Esophagus muscularis mucosa (tissue), 3 donors: ENCODE results near the gene ZC3H7A.

Source experiments
- POLR2A ChIP-seq: fragments of 450-650 bp; IDR thresholded peaks from one replicate; pipeline ENCODE4 v1.6.1; 2017; ENCODE audit warnings: antibody characterized with exemption, moderate library complexity, mild to moderate bottlenecking, low read depth
- POLR2AphosphoS5 ChIP-seq, 2 donors: sonication (generic); formaldehyde crosslinking; IDR thresholded peaks; one replicate each; pipeline ENCODE4 v1.6.1; 2017; ENCODE audit warnings: antibody characterized with exemption in 2 of 2
- TF ChIP-seq, protein P1 (sequence below), 3 experiments: fragments of 200-600 bp in 2 of 3; fragments of 450-650 bp in 1 of 3; sonication (generic) in 2 of 3; IDR thresholded peaks; one replicate each; pipeline ENCODE4 v1.5.1; 2017 to 2019; ENCODE audit warnings: antibody characterized with exemption in 3 of 3, mild to moderate bottlenecking in 2 of 3, moderate library complexity in 1 of 3

DNA sequence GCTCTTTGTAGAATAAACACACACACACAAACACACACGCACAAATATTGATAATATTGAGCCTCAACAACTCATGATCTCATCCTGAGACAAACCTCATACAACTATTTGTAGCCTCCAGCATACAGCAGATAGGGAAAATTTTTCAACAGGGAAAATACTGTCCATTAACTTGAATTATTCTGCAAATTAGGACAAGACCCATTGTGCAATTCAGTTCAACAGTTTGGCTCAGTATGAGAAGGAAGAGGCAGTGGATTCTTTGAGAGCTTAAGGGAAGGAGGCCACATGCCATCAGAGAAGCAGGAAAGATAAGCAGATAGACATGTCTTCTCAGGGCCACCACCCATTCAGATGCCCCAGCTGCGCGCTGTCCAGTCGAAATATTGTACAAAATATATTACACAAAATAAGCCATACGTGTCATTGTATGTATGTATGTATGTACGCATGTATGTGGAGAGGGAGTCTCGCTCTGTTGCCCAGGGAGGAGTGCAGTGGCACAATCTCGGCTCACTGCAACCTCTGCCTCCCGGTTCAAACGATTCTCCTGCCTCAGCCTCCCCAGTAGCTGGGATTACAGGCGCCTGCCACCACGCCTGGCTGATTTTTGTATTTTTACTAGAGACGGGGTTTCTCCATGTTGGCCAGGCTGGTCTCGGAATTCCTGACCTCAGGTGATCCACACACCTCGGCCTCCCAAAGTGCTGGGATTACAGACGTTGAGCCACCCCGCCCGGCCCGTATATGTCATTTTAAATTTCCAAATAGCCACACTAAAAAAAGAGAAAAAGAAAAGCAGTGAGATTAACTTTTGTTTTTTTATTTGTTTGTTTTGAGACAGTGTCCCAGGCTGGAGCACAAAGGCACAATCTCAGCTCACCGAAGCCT, 1.8 kb downstream of the ZC3H7A start:
- TF ChIP-seq, protein P1, sequence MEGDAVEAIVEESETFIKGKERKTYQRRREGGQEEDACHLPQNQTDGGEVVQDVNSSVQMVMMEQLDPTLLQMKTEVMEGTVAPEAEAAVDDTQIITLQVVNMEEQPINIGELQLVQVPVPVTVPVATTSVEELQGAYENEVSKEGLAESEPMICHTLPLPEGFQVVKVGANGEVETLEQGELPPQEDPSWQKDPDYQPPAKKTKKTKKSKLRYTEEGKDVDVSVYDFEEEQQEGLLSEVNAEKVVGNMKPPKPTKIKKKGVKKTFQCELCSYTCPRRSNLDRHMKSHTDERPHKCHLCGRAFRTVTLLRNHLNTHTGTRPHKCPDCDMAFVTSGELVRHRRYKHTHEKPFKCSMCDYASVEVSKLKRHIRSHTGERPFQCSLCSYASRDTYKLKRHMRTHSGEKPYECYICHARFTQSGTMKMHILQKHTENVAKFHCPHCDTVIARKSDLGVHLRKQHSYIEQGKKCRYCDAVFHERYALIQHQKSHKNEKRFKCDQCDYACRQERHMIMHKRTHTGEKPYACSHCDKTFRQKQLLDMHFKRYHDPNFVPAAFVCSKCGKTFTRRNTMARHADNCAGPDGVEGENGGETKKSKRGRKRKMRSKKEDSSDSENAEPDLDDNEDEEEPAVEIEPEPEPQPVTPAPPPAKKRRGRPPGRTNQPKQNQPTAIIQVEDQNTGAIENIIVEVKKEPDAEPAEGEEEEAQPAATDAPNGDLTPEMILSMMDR (IDR thresholded peaks at IDR 0.05), result no peak
- TF ChIP-seq POLR2AphosphoS5 (IDR thresholded peaks at IDR 0.05), result no peak
- no peak for TF ChIP-seq POLR2A
